Fibroblast of lung (primary cell): ENCODE measurements around the gene UBL4B.

Source experiments
- EZH2 ChIP-seq: IDR thresholded peaks from 2 replicates; pipeline ENCODE4 v1.5.1; 2012; ENCODE audit warnings: low read length, control low read depth, mild to moderate bottlenecking; ENCODE audit errors: missing control alignments
- TF ChIP-seq, protein P1 (sequence below), 2 donors: IDR thresholded peaks in 1 of 2; conservative IDR thresholded peaks in 1 of 2; 1 replicate in 1 of 2; 2 replicates in 1 of 2; pipeline ENCODE4 v1.5.1; 2011 to 2012; ENCODE audit warnings: low read length in 2 of 2, control low read depth in 1 of 2, inconsistent platforms in 1 of 2, low read depth in 1 of 2, mild to moderate bottlenecking in 1 of 2

- TF ChIP-seq, protein P1, sequence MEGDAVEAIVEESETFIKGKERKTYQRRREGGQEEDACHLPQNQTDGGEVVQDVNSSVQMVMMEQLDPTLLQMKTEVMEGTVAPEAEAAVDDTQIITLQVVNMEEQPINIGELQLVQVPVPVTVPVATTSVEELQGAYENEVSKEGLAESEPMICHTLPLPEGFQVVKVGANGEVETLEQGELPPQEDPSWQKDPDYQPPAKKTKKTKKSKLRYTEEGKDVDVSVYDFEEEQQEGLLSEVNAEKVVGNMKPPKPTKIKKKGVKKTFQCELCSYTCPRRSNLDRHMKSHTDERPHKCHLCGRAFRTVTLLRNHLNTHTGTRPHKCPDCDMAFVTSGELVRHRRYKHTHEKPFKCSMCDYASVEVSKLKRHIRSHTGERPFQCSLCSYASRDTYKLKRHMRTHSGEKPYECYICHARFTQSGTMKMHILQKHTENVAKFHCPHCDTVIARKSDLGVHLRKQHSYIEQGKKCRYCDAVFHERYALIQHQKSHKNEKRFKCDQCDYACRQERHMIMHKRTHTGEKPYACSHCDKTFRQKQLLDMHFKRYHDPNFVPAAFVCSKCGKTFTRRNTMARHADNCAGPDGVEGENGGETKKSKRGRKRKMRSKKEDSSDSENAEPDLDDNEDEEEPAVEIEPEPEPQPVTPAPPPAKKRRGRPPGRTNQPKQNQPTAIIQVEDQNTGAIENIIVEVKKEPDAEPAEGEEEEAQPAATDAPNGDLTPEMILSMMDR (conservative IDR thresholded peaks at IDR 0.05 in 1 of 2, IDR thresholded peaks at IDR 0.05 in 1 of 2; ENCODE audit: low read depth in 1 of 2, low read length in 2 of 2): no peak
- TF ChIP-seq EZH2: no peak
Measured at GRCh38 chr1:110070282-110070669, 42.0 kb upstream of the UBL4B start.
